ENCODE measurements around the gene CAMK1G. TPM values are rescaled to one million over a fixed set of nuclear protein-coding genes. Genes with fewer than 3 reads are reported as not detected.

The CAMK1G gene
- total and polyA plus RNA-seq, 9 of the 15 experiments (the other 6 are each of a cell fraction or from before 2014, with no cell fraction given): not detected

GRCh38 chr1:209585672-209586071 is 2.2 kb downstream of the CAMK1G start (continued):
- TF ChIP-seq ZBTB34 (CRISPR knock-in tag; IDR thresholded peaks at IDR 0.05) (no peak), NR0B1 (IDR thresholded peaks at IDR 0.05; ENCODE audit: partially characterized antibody) (no peak)

- H4K20me1 ChIP-seq (replicated peaks; ENCODE audit: control insufficient read depth, insufficient read depth, low read length): no peaks in the 10 kb centered on the region; the same call in 1 of the 2 replicates
- H3K9ac ChIP-seq (ENCODE audit: insufficient read depth in 1 of 2, low read depth in 2 of 2, low read length in 2 of 2): no peak overlapping the region
- ATAC-seq: no peak
- WGBS (ENCODE audit: insufficient coverage, low coverage, missing lambda C conversion rate): 0% methylated on average over 4 of the region's 4 CpGs
- no peaks in the 10 kb centered on the region for H3K79me2 ChIP-seq (ENCODE audit: control insufficient read depth, insufficient read depth, low read length)
- intact Hi-C loops (cut with micrococcal nuclease) (loop anchor here (10.0 kb wide), 1 partner anchor 409 kb away; no protein-coding TSS in a partner anchor), in situ Hi-C loops (cut with MboI) (loop anchor here (25.0 kb wide), 1 partner anchor 401 kb away; no protein-coding TSS in a partner anchor)
- ChIA-PET POLR2A (interaction anchor here (0.6 to 1.4 kb wide), 2 partner anchors 103 to 1426 kb away, joined by 3 to 4 read pairs; no protein-coding TSS in a partner anchor), CTCF (ENCODE audit: low intra/inter-chr PET ratio) (no interaction called here)
- H3K4me3 ChIP-seq: no peak overlapping the region
- BruUV-seq (replicated peaks): no TSS peak
- no peaks in the 10 kb centered on the region for H3K36me3 ChIP-seq (ENCODE audit: control insufficient read depth, insufficient read depth, low read length)
- H3K4me2 ChIP-seq (ENCODE audit: insufficient read depth, low read length): no peak overlapping the region
- H3K27ac ChIP-seq (ENCODE audit: extremely low read depth, low read depth, low read length): no peak overlapping the region
- DNase-seq (ENCODE audit: extremely low read depth in 1 of 4, low spot score in 3 of 4): no peak
- no peaks in the 10 kb centered on the region for H3K9me1 ChIP-seq (ENCODE audit: control insufficient read depth, insufficient read depth, low read length)
- peaks cover 0 to 3% of the 10 kb centered on the region in 2 experiments; a peak in 1 of 5 replicates for H3K4me1 ChIP-seq (replicated peaks in 1 of 2; ENCODE audit: control insufficient read depth in 2 of 2, insufficient read depth in 2 of 2, low read length in 2 of 2)
- FAIRE-seq: no peak
- no peaks in the 10 kb centered on the region for H3K9me3 ChIP-seq (replicated peaks; ENCODE audit: control insufficient read depth, insufficient read depth, low read depth, low read length)
- H3K27me3 ChIP-seq (ENCODE audit: control insufficient read depth in 2 of 2, insufficient read depth in 2 of 2, low read length in 2 of 2): peaks cover 22 to 42% of the 10 kb centered on the region in 2 experiments; a peak in 4 of 5 replicates
- no peak overlapping the region for H2AFZ ChIP-seq (ENCODE audit: low read depth, low read length)
- TF ChIP-seq CBFB (CRISPR knock-in tag; IDR thresholded peaks at IDR 0.05): no peak
- TF ChIP-seq, protein P1, sequence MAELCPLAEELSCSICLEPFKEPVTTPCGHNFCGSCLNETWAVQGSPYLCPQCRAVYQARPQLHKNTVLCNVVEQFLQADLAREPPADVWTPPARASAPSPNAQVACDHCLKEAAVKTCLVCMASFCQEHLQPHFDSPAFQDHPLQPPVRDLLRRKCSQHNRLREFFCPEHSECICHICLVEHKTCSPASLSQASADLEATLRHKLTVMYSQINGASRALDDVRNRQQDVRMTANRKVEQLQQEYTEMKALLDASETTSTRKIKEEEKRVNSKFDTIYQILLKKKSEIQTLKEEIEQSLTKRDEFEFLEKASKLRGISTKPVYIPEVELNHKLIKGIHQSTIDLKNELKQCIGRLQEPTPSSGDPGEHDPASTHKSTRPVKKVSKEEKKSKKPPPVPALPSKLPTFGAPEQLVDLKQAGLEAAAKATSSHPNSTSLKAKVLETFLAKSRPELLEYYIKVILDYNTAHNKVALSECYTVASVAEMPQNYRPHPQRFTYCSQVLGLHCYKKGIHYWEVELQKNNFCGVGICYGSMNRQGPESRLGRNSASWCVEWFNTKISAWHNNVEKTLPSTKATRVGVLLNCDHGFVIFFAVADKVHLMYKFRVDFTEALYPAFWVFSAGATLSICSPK (IDR thresholded peaks at IDR 0.05; ENCODE audit: borderline replicate concordance): no peak
- TF ChIP-seq ETV1 (tag; conservative IDR thresholded peaks at IDR 0.05; ENCODE audit: low read depth): no peak
- TF ChIP-seq YBX1 (IDR thresholded peaks at IDR 0.05): no peak
- TF ChIP-seq, protein P2, sequence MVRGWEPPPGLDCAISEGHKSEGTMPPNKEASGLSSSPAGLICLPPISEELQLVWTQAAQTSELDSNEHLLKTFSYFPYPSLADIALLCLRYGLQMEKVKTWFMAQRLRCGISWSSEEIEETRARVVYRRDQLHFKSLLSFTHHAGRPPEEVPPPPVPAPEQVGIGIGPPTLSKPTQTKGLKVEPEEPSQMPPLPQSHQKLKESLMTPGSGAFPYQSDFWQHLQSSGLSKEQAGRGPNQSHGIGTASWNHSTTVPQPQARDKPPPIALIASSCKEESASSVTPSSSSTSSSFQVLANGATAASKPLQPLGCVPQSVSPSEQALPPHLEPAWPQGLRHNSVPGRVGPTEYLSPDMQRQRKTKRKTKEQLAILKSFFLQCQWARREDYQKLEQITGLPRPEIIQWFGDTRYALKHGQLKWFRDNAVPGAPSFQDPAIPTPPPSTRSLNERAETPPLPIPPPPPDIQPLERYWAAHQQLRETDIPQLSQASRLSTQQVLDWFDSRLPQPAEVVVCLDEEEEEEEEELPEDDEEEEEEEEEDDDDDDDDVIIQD (CRISPR knock-in tag; IDR thresholded peaks at IDR 0.05): no peak
- no peak for TF ChIP-seq NBN (IDR thresholded peaks at IDR 0.05; ENCODE audit: low read depth)
- no peak for TF ChIP-seq STAG1 (CRISPR knock-in tag; IDR thresholded peaks at IDR 0.05; ENCODE audit: borderline replicate concordance)
- TF ChIP-seq FOXO4 (CRISPR knock-in tag; IDR thresholded peaks at IDR 0.05): no peak
- TF ChIP-seq SMC3 (conservative IDR thresholded peaks at IDR 0.05; ENCODE audit: insufficient read depth, low read depth, low read length): no peak
These were observed 2.8 kb downstream of the CAMK1G start for GRCh38 chr1:209586221-209586740.
